Astrocyte of the cerebellum (primary cell): Measurements from ENCODE around the gene MAPKAP1.

ENCODE experiments used
- DNase-seq: peaks from one replicate; pipeline ENCODE4 v3.0.0-alpha.2; 2011; ENCODE audit warnings: low read depth
- H3K4me3 ChIP-seq: 2 replicates; pipeline ENCODE4 v1.5.1; 2011; ENCODE audit warnings: mild to moderate bottlenecking, low read depth, low read length, moderate library complexity
- CTCF ChIP-seq: IDR thresholded peaks from 2 replicates; pipeline ENCODE4 v1.5.1; 2012; ENCODE audit warnings: low read length, low read depth, moderate library complexity, mild to moderate bottlenecking; ENCODE audit errors: missing control alignments
- in situ Hi-C: cut with HindIII; loops from 2 replicates; pipeline ENCODE4 v1.10.0; 2017; ENCODE audit warnings: low sequenced_read_pairs

The MAPKAP1 gene

DNA sequence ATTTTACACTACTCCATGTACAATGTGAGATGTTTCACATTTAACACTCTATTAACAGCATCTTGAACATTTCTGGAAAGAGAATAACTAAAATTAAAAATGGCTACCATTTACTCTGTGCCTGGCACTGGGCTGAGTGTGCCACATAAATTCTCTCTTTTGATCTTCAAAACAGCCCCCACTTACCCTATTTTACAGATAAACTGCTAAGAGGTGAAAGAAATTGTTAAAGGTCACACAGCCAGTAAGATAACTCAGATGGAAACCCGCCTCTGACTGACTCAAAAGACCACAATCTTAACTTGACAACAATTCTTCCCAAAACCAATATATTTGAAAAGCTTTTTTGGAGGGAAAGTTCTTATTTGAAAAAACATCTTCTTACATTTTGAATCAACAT is 97.3 kb downstream of the MAPKAP1 start:
- in situ Hi-C loops: no loop called here
- DNase-seq: no peak
- TF ChIP-seq CTCF: no peak
- no peak overlapping the region for H3K4me3 ChIP-seq

- TF ChIP-seq CTCF: no peak
- in situ Hi-C loops: no loop called here
- H3K4me3 ChIP-seq: no peak overlapping the region
- DNase-seq: no peak
These were observed 98.4 kb downstream of the MAPKAP1 start for GRCh38 chr9:125608489-125609224.

- DNase-seq: no peak
- no peak overlapping the region for H3K4me3 ChIP-seq
- in situ Hi-C loops: no loop called here
- no peak for TF ChIP-seq CTCF
These were observed 102.8 kb downstream of the MAPKAP1 start for GRCh38 chr9:125604196-125604595.

DNA sequence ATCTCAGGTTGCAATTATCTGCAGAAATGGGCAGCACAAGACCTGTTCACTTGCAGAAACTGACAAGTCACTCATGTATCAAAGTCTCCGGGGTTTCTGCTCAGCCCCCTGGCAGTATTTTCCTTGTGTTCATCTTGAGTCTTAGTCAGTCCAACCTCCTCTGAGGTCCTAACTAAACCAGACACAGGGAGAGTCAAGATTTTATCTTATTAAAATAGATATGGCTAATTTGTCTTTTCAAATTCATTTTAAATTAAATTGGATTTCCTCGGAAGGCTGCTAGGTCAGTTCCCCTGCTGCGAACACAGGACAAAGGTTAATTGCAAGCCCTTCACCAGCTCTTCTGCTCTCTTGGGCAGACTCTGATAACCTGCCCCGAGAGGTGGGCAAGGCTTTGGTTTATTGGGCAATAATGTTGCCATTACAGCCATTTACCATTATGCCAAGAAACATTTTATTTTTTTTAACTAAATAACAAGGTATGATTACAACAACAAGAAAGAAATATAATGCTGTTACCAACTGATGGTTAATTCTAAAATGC is 103.5 kb downstream of the MAPKAP1 start:
- TF ChIP-seq CTCF: no peak
- in situ Hi-C loops: no loop called here
- DNase-seq: no peak

GRCh38 chr9:125601961-125602360 is 105.0 kb downstream of the MAPKAP1 start:
- in situ Hi-C loops: no loop called here
- DNase-seq: no peak
- peak; percentile 14 for TF ChIP-seq CTCF
- H3K4me3 ChIP-seq: no peak overlapping the region

More for the DNA sequence above, 103.5 kb downstream of the MAPKAP1 start:
- no peak overlapping the region for H3K4me3 ChIP-seq

GRCh38 chr9:125600194-125600593 is 106.8 kb downstream of the MAPKAP1 start:
- TF ChIP-seq CTCF: no peak
- in situ Hi-C loops: no loop called here
- no peak overlapping the region for H3K4me3 ChIP-seq
- DNase-seq: no peak

DNA sequence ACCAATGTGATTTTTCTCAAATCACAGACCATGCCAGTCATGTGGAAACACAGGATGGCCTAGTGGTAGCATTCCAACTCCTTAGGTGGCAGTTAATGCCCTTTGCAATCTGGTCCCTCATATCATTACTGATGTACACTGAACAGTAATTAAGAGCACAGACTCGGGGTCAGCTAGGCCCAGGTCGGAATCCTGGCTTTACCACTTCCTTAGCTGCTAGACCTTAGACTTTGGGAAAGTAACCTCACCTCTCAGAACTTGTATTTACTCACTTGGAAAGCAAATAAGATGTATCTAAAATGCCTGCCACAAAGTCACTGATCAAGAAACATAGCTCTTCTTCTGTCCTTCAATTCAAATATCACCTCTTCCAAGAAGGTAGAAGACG is 112.8 kb downstream of the MAPKAP1 start:
- DNase-seq: no peak
- H3K4me3 ChIP-seq: no peak overlapping the region
- in situ Hi-C loops: no loop called here
- TF ChIP-seq CTCF: no peak
